ENCODE measurements around the gene LTB.

Gene LTB

GRCh38 chr6:31531771-31532643, 50.2 kb downstream of the LTB start:
- no peak for DNase-seq (ENCODE audit: extremely low read depth in 1 of 2, low read depth in 1 of 2)

GRCh38 chr6:31531162-31531561, 51.1 kb downstream of the LTB start:
- no peak for DNase-seq (ENCODE audit: extremely low read depth in 1 of 2, low read depth in 1 of 2)

GRCh38 chr6:31530659-31531058, 51.6 kb downstream of the LTB start:
- no peak for DNase-seq (ENCODE audit: extremely low read depth in 1 of 2, low read depth in 1 of 2)
